GM19238 (cell line): ENCODE results near the gene NXN.
"Not testable (repeated sequence)": the region's sequence is repeated elsewhere in the genome, so short reads cannot be mapped to it uniquely, and the experiment has no call there.

Experiments used
- DNase-seq: peaks from one replicate; pipeline ENCODE4 v3.0.0; 2011; ENCODE audit warnings: low spot score; ENCODE audit not compliant: insufficient read length

NXN gene

DNA sequence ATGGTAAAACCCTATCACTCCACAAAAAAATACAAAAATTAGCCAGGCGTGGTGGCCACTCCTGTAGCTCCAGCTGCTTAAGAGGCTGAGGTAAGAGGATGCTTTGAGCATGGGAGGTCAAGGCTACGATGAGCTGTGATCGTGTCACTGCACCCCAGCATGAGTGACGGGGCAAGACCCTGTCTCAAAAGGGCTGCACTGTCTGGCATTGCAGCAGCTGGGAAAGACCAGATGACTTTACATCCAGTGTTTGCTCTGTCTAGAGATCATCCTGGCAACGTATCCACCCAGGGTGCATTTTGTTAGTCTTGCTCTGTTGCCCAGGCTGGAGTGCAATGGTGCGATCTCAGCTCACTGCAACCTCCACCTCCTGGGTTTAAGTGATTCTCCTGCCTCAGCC lies 145.4 kb downstream of the NXN start:
- no peak for DNase-seq

GRCh38 chr17:830950-831349 lies 148.6 kb downstream of the NXN start:
- no peak for DNase-seq

DNA sequence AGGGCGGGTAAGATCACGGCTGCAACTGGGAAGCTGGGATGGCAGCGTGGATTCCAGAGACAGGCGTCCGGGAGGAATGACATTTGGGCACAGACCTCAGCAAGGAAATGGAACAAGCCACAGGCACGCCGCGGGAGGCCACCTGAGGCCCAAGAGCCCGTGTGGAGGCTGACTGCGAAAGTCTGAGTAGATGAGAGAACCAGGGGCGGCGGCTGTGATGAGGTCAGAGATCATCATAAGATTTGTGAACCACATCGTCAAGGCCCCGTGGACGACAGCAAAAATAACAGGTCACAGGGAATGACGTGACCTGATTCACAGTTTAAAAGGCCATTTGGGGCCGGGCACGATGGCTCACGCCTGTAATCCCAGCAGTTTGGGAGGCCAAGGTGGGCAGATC lies 149.2 kb downstream of the NXN start:
- no peak for DNase-seq

DNA sequence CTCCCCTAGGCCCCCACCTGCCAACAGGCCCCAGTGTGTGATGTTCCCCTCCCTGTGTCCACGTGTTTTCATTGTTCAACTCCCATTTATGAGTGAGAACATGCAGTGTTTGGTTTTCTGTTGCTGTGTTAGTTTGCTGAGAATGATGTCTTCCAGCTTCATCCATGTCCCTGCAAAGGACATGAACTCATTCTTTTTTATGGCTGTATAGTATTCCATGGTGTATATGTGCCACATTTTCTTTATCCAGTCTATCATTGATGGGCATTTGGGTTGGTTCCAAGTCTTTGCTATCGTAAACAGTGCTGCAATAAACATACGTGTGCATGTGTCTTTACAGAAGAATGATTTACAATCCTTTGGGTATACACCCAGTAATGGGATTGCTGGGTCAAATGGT lies 150.0 kb downstream of the NXN start:
- DNase-seq, result not testable (repeated sequence)

DNA sequence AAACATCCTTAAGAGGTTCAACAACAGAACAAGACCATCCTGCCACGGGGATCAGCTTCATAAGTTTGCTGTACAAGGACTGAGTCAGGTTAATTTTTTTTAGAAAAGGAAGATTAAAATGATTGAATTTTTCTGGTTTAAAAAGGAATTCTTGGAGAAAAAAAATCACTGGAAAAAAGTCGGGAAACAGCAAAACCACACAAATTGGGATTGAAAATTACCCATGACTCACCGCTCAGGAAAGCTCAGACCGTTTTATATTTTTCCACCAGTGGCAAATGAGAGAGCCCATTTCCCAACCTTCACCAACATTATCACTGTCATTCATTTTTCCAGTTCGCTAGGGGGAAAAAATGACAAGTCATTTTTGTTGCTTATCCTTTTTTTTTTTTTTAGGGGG lies 150.8 kb downstream of the NXN start:
- DNase-seq, result no peak

GRCh38 chr17:826778-827177 lies 152.8 kb downstream of the NXN start:
- no peak for DNase-seq

DNA sequence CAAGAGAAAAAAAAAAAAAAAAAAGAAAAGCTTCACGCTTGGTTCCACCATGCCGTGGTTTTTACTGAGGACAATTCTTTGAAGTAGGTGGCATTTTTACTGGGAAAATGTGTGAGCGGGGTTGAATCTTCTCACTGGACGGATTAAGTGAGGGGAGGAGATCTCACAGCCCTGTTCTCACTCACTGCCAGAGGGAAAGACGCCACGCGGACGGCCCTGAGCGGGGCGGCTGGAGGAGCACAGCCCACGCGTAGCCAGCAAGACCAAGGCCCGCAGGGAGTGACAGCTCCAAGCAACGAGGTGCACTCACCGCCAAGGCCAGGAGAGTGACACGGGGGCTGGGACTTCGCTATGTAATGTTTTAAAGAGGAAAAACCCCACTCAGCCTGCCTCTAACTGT lies 154.4 kb downstream of the NXN start:
- DNase-seq, result no peak

GRCh38 chr17:824378-824777 lies 155.2 kb downstream of the NXN start:
- DNase-seq, result no peak

GRCh38 chr17:823501-823902 lies 156.1 kb downstream of the NXN start:
- DNase-seq, result peak; percentile 32

DNA sequence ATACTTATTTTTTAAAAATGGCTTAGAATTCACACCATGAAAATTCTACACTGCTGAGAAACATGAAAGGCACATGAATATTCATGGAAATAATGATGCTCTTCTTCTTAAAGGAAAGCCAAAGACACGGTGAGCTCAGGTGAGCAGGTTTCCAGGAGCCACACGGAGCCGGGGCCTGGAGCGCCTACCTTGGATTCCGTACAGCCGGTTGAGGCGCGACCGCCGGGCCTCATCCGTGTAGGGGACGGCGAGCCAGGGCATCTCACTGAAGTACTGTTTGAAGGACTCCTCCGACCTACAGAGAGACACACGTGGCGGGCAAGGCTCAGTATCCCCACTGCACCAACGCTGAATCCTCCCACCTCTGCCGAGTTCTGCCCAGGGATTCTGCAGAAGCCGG lies 160.3 kb downstream of the NXN start:
- no peak for DNase-seq

DNA sequence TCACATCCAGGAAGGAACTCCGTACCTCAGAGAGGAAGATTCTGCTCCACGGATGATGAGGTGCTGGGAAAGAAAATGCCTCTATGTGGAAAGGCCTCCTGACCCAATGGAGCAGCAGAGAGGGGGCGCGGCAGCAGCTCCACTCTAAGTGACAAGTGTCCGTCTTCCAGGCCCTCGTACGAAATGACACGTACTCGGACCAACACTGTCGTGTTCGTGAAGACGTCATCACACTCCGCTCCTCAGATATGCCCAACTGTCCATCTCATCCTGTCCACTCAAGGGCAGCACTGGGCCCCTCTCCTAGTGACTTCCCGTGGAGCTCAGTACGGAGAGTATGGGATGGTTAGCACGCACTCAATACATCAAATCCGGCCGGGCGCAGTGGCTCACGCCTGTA lies 165.2 kb downstream of the NXN start:
- DNase-seq, result no peak

- DNase-seq, result no peak
Measured at GRCh38 chr17:812638-813204, 166.9 kb downstream of the NXN start.

DNA sequence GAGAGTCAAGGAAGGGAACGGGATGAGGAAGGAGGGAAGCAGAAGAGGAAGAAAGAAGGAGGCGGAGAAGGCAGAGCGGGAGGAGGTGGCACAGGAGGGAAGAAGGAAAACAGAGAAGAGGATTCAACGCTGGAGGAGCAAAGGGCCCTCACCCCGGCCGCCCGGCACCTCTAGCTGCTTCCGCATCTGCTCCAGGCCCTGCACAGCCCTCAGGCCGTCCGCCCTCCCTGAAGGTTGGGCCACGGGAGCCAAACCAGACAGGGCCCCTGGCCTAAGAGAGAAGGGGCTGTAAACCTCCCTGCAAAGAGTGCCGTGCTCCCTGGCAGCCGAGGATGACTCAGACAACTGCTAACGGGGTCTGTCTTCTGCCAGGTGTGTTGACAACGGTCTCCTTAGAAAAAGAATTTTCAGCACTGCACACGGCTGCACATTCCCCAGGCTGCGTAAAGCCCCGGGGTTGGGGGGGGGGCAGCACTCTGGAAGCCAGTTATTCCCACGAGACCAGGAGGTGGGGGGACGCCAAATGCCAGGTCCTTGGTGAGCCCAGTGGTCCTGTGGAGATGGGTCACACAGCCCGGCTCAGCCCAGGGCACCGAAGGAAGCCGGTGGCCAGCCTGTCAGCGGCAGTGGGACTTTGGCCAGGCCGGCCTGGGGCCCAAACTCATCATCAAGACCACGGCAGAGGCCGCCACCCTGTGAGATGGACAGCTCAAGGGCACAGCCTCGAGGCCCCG lies 168.4 kb downstream of the NXN start:
- no peak for DNase-seq

DNA sequence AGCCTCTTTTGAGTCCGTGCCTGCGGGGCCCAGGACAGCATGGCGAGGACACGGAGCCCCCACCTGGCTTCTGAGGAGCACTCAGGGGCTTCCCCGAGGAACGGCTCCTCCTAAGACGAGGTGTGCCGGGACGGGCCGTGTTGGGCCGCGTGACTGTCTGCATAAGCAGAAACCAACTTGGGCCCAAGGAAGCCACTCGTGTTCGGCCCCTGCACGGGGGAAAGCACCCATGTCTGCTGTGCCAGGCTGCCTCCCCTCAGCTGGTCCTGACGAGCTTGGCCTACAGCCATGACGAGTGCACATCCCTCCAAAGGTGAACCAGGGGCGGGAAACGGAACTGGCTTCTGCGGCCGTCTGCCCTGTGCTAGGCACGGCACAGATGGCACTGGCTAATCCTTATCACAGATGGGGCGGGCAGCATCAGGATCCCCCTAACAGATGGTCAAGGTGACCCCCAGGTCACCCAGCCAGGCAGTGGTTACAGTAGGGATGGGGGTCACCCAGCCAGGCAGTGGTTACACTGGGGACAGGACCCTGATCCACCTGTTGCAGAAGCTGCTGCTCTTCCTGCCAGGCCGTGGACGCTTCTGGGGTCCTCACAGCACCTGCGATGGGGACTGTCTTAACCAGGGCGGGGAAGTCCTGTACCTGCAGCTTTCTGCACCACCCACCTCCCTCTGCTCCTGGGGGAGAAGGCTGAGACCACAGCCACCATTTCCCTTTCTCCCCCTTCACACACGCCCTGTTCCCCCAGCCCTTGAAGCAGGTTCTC lies 171.9 kb downstream of the NXN start:
- DNase-seq, result no peak

DNA sequence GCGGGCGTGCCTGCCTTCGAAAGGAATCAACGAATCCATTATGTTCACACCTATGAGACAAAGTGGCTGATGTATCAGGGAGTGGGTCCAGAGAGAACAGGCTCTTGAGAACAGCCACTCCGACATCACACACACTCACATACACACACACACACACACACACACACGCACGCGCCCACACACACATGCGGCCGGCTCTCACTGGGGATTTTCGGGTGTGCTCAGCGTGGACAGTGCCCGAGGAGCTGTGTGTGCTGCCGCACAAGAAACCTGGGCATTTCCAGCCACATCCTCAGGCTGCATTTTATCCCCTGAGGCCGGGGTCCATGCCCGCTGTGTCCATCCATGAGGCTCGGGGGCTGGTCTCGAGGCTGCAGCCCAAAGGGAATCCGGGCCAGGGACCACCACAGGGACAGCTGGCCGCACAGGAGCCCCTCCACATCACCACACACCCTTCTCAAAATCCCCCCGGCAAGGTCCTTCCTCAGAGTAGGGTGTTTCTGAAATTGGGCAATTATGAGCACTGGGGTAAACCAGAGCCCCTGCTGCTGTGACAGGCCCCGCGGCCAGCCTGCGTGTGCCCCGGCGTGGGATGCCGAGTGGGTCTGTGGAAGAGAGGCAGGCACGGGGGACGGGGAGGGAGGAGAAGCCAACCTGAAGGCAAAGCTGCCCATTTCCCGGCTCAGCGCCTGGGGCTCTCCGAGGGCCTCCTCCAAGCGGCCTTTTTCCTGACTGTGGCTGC lies 172.6 kb downstream of the NXN start:
- DNase-seq, result no peak

DNA sequence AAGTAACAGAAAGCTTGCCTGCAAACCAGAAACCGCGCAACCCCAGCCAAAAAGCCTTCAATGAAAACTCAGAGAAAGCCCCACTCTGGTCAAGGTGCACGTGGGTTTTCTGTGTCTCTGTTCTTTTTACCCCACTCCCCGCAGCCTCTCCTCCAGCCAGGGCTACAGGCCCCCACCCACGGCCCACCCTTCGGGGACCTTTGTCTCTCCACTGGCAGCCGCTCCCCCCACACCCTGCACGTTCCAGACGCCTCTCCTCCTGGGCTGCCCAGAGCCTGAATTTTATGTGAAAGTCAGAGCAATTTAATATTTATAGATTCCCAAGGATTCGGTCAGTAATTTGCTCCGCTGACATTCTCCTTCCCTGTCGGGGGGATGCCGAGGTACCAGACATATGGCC lies 173.2 kb downstream of the NXN start:
- DNase-seq, result no peak

DNA sequence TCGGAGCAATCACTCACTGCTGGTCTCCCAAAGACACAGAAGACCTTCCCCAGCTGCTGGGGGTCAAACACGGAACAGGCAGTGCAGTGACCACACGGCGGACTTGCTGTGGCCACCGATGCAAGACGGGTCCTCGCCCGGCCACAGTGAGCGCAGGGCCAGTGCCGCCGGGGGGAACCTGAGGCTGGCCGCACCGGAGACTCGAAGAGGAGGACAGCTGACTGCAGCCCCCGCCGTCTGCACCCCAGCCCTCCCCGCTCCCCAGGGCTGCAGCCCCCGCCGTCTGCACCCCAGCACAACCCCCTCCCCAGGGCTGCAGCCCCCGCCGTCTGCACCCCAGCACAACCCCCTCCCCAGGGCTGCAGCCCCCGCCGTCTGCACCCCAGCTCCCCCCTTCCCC lies 173.7 kb downstream of the NXN start:
- not testable (repeated sequence) for DNase-seq

DNA sequence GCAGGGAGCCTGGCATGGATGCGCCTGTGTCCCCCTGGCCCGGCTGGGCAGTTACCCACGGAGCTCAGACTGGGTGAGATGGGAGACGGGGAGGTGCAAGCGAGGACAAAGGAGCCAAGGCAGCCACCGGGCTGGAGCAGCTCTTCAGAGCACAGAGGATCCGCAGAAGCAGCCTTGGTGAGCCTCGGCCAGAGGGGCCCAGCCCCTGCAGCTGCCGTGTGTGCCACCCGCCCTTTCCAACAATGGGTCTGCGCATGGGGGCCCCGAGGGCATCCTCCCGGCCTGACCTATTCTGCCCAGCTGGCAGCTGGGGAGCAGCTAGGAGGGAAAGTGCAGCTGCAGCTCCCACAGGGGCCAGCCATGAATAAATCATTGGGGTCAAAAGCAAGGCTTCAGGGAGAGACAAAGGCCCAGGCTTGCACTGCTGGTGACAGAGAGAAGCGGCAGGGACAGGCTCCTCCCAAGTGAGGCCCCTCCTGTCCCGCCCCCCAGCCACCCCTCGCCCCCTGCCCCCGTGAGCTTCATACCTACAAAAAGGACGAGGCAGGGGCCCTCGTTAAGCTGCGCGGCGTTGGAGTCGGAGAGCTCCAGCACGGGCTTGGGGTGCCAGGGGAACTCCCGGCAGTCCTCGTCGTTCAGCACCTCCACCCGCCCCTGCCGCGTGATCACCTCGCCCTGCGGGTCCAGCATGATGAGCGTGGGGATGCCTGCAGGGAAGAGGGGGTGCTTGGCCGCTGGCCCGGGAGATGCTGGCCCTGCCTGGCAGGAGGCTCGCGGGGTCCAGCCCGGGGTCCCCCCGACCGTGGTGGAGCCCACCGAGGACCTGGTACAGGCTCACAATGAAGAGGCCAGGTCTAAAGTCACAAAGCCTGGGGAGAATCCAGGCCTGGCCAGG lies 174.8 kb downstream of the NXN start:
- no peak for DNase-seq

DNA sequence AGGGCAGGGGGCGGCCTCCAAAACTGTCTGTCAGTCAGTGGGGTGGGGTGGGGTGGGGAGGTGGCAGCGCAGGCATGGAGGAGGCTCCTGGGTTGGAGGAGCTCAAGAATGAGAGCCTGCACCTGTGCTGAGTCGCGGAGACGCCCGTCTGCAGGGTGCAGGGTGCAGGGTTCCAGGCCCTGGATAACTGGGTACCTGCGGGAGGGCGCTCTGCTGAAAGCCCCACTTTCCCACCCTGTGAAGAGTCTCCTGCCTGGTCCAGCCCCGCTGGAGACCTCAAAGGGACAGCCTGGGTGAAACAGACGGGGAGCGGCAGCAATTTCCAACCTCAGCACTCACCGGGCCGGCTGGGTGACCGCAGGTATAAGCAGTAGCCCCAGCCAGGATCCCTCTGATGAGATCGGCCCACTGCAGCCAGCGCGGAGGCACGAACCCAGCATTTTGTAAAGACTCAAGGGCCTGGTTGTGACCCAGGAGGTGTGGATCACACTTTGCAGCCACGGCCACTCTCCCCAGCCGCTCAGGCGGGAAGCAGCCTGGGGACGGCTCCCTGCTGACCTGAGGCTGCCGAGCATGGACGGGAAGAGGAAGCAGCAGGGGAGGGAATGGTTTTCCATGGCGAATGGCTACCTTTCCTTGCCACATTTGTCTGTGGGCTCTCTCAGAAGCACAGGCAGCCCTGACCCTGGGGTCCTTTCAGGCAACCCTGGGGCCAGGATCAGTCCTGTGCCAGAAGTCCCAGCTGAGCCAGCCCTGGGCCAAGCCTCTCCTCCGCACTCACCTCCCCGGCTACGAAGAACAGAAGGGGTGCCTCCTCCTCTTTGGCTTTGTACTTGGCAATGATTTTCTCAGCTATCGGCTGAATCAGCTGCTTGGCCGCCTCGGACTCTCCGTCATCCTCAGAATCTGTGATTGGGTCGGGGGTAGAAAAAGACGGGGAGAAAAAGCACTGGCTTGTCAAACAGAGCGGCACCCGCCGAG lies 176.4 kb downstream of the NXN start:
- no peak for DNase-seq

DNA sequence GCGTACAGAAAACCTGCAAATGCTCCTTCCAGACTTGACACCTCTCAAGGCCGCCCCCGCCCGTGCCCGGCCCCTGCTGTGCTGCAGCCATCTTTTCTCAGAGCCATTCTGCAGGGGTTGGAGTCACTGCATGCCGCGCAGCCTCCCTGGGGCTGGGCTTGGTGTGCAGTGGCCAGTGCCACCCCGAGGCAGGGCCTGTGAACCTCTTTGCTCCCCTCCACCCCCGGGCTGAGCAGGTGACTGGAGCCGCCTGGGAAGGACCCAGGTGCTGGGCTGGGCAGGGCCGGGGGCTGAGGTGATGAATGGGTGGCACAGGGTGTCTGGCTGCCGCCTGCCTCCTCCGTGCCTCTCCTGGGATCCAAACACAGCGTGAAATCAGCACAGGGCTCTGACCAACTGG lies 177.1 kb downstream of the NXN start:
- no peak for DNase-seq
